WTC11 (cell line): Measurements from ENCODE around the gene RPIA. TPM values are rescaled to one million over a fixed set of nuclear protein-coding genes. Genes with fewer than 3 reads are reported as not detected.

Source experiments
- ATAC-seq: fragments of 200-7000 bp; cut with Tn5 transposase; 2 replicates; pipeline ENCODE4 v1.10.0; 2021; ENCODE audit warnings: mild to moderate bottlenecking, moderate library complexity
- CTCF ChIA-PET: fragments of 300-600 bp; sonication (Branson Sonifier 250); formaldehyde crosslinking; loops from one replicate; lab custom pipeline; 2021; ENCODE audit warnings: antibody characterized with exemption; lab: Charles Lee
- POLR2A ChIA-PET: fragments of 350-600 bp; sonication (Branson Sonifier 250); formaldehyde crosslinking; loops from one replicate; lab custom pipeline; 2021; ENCODE audit warnings: antibody characterized with exemption; lab: Charles Lee
- DNase-seq: peaks from one replicate; pipeline ENCODE4 v3.0.0; 2021; ENCODE audit warnings: low spot score
- H3K27ac Mint-ChIP-seq: 2 replicates; pipeline ENCODE4 v1.8.0; 2021; ENCODE audit warnings: mixed read lengths
- H3K27me3 Mint-ChIP-seq: 2 replicates; pipeline ENCODE4 v1.8.0; 2021; ENCODE audit warnings: low read depth, mild to moderate bottlenecking, moderate library complexity, mixed read lengths
- H3K36me3 Mint-ChIP-seq: 2 replicates; pipeline ENCODE4 v1.8.0; 2021; ENCODE audit warnings: mixed read lengths
- H3K4me1 Mint-ChIP-seq: 2 replicates; pipeline ENCODE4 v1.8.0; 2022; ENCODE audit warnings: mixed read lengths
- H3K4me3 Mint-ChIP-seq: 2 replicates; pipeline ENCODE4 v1.8.0; 2021; ENCODE audit warnings: mild to moderate bottlenecking, moderate library complexity, mixed read lengths
- H3K9me3 Mint-ChIP-seq: 2 replicates; pipeline ENCODE4 v1.8.0; 2021; ENCODE audit warnings: mixed read lengths
- CBFB ChIP-seq: sonication (generic); formaldehyde crosslinking; IDR thresholded peaks from 2 replicates; pipeline ENCODE4 v1.8.1; 2022; ENCODE audit warnings: mild to moderate bottlenecking, low read depth, missing genetic modification reagents
- EMX1 ChIP-seq: fragments of 250-450 bp; sonication (Bioruptor Pico); IDR thresholded peaks from 2 replicates; pipeline ENCODE4 v1.8.0; 2021; ENCODE audit warnings: mild to moderate bottlenecking
- GABPB1 ChIP-seq: sonication (generic); formaldehyde crosslinking; IDR thresholded peaks from 2 replicates; pipeline ENCODE4 v1.8.1; 2023; ENCODE audit warnings: mild to moderate bottlenecking, missing genetic modification reagents
- IRF2 ChIP-seq: sonication (generic); formaldehyde crosslinking; IDR thresholded peaks from 2 replicates; pipeline ENCODE4 v1.8.0; 2022; ENCODE audit warnings: low read depth, missing genetic modification reagents, borderline replicate concordance
- NR1H2 ChIP-seq: sonication (generic); formaldehyde crosslinking; IDR thresholded peaks from 2 replicates; pipeline ENCODE4 v1.9.0; 2021; ENCODE audit warnings: mild to moderate bottlenecking, moderate library complexity, missing genetic modification reagents
- TP53 ChIP-seq: sonication (generic); formaldehyde crosslinking; IDR thresholded peaks from 2 replicates; pipeline ENCODE4 v1.8.1; 2023; ENCODE audit warnings: mild to moderate bottlenecking, missing genetic modification reagents
- ZBTB21 ChIP-seq: sonication (generic); formaldehyde crosslinking; IDR thresholded peaks from 2 replicates; pipeline ENCODE4 v1.8.1; 2023; ENCODE audit warnings: mild to moderate bottlenecking, missing genetic modification reagents, borderline replicate concordance
- total RNA-seq: library from RNA; stranded (reverse); gene quantifications from 3 replicates; pipeline ENCODE4 v1.2.3, GENCODE V29; 2021
- TF ChIP-seq, protein P1 (sequence below): sonication (generic); formaldehyde crosslinking; IDR thresholded peaks from 2 replicates; pipeline ENCODE4 v1.8.1; 2022; ENCODE audit warnings: missing genetic modification reagents, borderline replicate concordance
- TF ChIP-seq, protein P2 (sequence below): fragments of 250-450 bp; sonication (Bioruptor Pico); IDR thresholded peaks from 2 replicates; pipeline ENCODE4 v1.9.0; 2021; ENCODE audit warnings: moderate library complexity, mild to moderate bottlenecking, inconsistent platforms, borderline replicate concordance
- TF ChIP-seq, protein P3 (sequence below): fragments of 250-450 bp; sonication (Bioruptor Pico); conservative IDR thresholded peaks from 2 replicates; pipeline ENCODE4 v1.9.0; 2021; ENCODE audit warnings: mild to moderate bottlenecking
- TF ChIP-seq, protein P4 (sequence below): sonication (generic); formaldehyde crosslinking; IDR thresholded peaks from 2 replicates; pipeline ENCODE4 v1.8.0; 2022; ENCODE audit warnings: mild to moderate bottlenecking, missing genetic modification reagents
- TF ChIP-seq, protein P5 (sequence below): fragments of 200-600 bp; IDR thresholded peaks from 2 replicates; pipeline ENCODE4 v1.8.0; 2022; ENCODE audit warnings: antibody characterized with exemption
- TF ChIP-seq, protein P6 (sequence below): sonication (generic); formaldehyde crosslinking; IDR thresholded peaks from 2 replicates; pipeline ENCODE4 v1.8.1; 2023; ENCODE audit warnings: mild to moderate bottlenecking, missing genetic modification reagents
- TF ChIP-seq, protein P7 (sequence below): sonication (generic); formaldehyde crosslinking; conservative IDR thresholded peaks from 2 replicates; pipeline ENCODE4 v1.8.1; 2022; ENCODE audit warnings: mild to moderate bottlenecking, missing genetic modification reagents

RPIA gene
- total RNA-seq, 1 experiment from 2014 or later, result 23.4 TPM

DNA sequence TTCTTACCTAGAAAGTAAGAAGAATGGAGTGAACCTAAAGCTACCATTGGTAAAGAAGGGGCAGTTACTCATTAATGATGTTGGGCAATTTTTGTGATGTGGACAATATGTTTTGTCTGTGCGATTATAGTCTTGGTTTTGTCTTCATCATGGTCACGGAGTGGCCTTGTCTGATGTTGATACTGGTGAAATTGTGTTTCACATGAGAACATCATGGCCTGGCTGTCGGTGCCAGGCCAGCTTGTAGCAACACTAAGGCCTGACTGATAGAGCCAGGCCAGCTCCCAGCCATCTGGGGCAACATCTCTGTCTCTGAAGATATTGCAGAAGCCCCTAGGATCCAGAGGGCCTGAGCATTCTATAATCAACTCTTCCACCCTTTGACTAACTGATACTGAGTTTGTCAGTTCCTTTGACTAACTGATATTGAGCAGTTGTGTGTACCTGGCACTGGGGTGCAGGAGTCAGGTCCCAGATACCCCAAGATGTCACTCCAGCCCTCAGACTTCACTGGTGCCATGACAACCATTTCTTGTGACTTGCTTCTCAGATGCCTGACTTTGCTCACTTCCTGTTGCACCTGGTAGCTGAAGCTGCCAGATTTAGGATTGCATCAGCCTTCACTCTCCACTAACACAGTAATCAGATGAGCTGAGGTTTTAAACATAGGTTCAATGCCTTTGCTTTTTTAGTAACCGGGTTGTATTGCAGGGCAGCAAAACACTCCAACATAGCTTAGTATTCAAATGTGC lies 62.5 kb downstream of the RPIA start:
- no peak overlapping the region for H3K4me3 Mint-ChIP-seq
- CTCF ChIA-PET, result interaction anchor here (0.6 kb wide), 1 partner anchor 78 kb away, joined by 3 read pairs; no protein-coding TSS in a partner anchor
- H3K27ac Mint-ChIP-seq, result peak overlapping the region; percentile 34; the same call in 1 of the 2 replicates

DNA sequence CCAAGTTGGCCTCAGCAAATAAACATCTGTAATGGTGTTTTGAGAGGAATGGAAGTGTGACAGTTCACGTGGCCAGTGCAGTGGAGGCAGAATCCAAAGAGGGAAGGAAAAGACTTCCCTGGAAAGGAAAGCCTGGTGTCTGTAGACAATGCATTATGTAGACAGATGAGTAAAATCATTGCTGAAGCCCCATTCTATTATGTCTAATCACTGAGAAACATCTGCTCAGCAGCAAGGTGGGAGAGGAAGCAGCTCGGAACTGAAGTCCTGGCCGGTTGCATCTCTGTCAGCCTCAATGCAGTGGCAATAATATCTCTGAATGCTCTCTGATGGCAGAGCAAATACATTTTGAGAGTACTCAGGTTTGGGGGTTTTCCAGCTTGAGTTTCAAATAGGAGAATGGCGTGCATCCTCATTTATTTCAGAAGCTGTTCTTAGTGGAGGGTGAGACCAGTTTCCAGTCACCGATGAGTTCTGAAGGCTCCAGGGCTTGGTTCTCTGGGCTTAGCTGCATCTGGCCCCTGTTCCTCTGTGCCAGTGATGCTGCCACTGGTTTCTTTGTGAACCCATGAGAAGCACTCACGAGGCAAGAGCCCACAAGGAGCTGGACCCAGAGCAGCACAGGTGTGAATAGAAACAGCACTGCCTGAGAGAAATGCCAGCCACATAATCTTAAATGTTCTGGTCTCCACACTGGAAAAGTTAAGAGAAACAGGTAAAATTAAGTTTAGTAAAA lies 63.3 kb downstream of the RPIA start:
- DNase-seq (no peak), ATAC-seq (no peak)
- Mint-ChIP-seq H3K4me3 (no peak overlapping the region), H3K36me3 (peaks cover 38% of the 10 kb centered on the region), H3K4me1 (peaks cover 2% of the 10 kb centered on the region), H3K27me3 (peaks cover 5% of the 10 kb centered on the region; the same call in 1 of the 2 replicates), H3K9me3 (peaks cover 26% of the 10 kb centered on the region), H3K27ac (no peak overlapping the region)
- TF ChIP-seq, protein P1, sequence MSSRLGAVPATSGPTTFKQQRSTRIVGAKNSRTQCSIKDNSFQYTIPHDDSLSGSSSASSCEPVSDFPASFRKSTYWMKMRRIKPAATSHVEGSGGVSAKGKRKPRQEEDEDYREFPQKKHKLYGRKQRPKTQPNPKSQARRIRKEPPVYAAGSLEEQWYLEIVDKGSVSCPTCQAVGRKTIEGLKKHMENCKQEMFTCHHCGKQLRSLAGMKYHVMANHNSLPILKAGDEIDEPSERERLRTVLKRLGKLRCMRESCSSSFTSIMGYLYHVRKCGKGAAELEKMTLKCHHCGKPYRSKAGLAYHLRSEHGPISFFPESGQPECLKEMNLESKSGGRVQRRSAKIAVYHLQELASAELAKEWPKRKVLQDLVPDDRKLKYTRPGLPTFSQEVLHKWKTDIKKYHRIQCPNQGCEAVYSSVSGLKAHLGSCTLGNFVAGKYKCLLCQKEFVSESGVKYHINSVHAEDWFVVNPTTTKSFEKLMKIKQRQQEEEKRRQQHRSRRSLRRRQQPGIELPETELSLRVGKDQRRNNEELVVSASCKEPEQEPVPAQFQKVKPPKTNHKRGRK (CRISPR knock-in tag), result no peak
- TF ChIP-seq, protein P2, sequence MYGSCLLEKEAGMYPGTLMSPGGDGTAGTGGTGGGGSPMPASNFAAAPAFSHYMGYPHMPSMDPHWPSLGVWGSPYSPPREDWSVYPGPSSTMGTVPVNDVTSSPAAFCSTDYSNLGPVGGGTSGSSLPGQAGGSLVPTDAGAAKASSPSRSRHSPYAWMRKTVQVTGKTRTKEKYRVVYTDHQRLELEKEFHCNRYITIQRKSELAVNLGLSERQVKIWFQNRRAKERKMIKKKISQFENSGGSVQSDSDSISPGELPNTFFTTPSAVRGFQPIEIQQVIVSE (CRISPR knock-in tag), result no peak
- TF ChIP-seq, protein P3, sequence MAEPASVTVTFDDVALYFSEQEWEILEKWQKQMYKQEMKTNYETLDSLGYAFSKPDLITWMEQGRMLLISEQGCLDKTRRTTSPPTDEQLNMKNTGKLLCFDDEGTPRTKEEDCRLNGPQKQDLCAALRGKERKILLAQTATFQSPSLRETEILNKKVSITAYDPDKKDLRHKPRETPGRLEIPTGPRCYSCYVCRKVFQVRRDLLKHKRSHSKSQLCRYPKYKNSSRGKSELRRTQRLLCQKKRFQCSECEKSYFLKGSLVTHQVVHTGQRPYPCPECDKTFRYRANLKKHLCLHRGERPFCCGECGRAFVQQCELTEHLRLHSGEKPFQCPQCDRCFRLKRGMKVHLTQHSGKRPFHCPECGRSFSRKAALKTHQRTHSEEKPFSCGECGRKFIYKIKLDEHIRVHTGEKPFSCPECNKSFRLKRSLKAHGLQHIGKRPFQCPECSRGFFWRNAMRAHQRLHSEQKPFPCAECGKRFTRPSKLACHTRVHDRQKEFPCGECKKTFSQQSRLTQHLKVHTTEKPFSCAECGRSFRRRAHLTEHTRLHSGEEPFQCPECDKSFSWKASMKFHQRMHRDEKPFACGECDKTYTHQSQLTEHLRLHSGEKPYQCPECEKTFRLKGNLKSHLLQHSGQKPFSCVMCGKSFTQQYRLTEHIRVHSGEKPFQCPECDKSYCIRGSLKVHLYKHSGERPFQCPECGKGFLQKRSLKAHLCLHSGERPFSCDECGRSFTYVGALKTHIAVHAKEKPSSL (CRISPR knock-in tag), result no peak
- TF ChIP-seq, protein P4, sequence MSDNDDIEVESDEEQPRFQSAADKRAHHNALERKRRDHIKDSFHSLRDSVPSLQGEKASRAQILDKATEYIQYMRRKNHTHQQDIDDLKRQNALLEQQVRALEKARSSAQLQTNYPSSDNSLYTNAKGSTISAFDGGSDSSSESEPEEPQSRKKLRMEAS (CRISPR knock-in tag), result no peak
- TF ChIP-seq, protein P5, sequence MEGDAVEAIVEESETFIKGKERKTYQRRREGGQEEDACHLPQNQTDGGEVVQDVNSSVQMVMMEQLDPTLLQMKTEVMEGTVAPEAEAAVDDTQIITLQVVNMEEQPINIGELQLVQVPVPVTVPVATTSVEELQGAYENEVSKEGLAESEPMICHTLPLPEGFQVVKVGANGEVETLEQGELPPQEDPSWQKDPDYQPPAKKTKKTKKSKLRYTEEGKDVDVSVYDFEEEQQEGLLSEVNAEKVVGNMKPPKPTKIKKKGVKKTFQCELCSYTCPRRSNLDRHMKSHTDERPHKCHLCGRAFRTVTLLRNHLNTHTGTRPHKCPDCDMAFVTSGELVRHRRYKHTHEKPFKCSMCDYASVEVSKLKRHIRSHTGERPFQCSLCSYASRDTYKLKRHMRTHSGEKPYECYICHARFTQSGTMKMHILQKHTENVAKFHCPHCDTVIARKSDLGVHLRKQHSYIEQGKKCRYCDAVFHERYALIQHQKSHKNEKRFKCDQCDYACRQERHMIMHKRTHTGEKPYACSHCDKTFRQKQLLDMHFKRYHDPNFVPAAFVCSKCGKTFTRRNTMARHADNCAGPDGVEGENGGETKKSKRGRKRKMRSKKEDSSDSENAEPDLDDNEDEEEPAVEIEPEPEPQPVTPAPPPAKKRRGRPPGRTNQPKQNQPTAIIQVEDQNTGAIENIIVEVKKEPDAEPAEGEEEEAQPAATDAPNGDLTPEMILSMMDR, result no peak
- no peak for TF ChIP-seq NR1H2 (CRISPR knock-in tag)
- TF ChIP-seq, protein P6, sequence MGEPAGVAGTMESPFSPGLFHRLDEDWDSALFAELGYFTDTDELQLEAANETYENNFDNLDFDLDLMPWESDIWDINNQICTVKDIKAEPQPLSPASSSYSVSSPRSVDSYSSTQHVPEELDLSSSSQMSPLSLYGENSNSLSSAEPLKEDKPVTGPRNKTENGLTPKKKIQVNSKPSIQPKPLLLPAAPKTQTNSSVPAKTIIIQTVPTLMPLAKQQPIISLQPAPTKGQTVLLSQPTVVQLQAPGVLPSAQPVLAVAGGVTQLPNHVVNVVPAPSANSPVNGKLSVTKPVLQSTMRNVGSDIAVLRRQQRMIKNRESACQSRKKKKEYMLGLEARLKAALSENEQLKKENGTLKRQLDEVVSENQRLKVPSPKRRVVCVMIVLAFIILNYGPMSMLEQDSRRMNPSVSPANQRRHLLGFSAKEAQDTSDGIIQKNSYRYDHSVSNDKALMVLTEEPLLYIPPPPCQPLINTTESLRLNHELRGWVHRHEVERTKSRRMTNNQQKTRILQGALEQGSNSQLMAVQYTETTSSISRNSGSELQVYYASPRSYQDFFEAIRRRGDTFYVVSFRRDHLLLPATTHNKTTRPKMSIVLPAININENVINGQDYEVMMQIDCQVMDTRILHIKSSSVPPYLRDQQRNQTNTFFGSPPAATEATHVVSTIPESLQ (CRISPR knock-in tag), result no peak
- no peak for TF ChIP-seq CBFB (CRISPR knock-in tag)
- no peak for TF ChIP-seq ZBTB21 (CRISPR knock-in tag)
- no peak for TF ChIP-seq EMX1 (CRISPR knock-in tag)
- TF ChIP-seq, protein P7, sequence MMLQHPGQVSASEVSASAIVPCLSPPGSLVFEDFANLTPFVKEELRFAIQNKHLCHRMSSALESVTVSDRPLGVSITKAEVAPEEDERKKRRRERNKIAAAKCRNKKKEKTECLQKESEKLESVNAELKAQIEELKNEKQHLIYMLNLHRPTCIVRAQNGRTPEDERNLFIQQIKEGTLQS (CRISPR knock-in tag), result no peak
- ChIA-PET POLR2A (no interaction called here), CTCF (interaction anchor here (0.6 kb wide), 1 partner anchor 77 kb away, joined by 3 read pairs; no protein-coding TSS in a partner anchor)

More for the DNA sequence above, 62.5 kb downstream of the RPIA start:
- Mint-ChIP-seq H3K27me3 (peaks cover 5% of the 10 kb centered on the region; the same call in 1 of the 2 replicates), H3K36me3 (peaks cover 40% of the 10 kb centered on the region)
- peak; percentile 84 for TF ChIP-seq GABPB1
- TF ChIP-seq TP53 (CRISPR knock-in tag), result no peak
- TF ChIP-seq IRF2, result no peak
- TF ChIP-seq, all 79 proteins: peak for 1
- POLR2A ChIA-PET, result no interaction called here
- ATAC-seq (no peak), DNase-seq (no peak)
- H3K9me3 Mint-ChIP-seq, result peaks cover 22% of the 10 kb centered on the region
- peaks cover 5% of the 10 kb centered on the region for H3K4me1 Mint-ChIP-seq
